ENCODE results near the gene SI. TPM values are rescaled to one million over a fixed set of nuclear protein-coding genes. Genes with fewer than 3 reads are reported as not detected.

Gene SI
- total and polyA plus RNA-seq, 2 experiments from 2014 or later, result 8.2 to 78.4 TPM

DNA sequence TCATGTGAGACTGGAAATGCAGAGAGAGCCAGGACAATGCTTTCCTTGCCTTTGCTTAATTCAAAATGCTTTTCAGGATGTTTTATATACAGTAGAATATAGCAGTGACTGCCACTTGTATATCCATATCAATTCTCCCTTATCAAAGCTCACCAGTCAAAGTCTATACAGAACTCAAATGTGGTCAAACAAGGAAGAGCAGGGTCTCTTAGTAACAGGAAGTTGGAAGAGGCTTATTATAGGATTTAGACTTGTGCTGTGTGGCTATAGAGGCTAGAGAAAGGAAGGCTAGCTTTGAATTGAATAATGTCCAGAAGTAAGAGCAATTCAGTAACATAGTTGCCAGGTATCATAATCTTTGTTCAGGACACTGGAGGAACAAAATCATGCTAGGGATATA, 4.4 kb upstream of the SI start:
- TF ChIP-seq EZH2phosphoT487 (IDR thresholded peaks at IDR 0.05; ENCODE audit: low read depth, severe bottlenecking, unreplicated experiment), result no peak
- TF ChIP-seq, protein P1, sequence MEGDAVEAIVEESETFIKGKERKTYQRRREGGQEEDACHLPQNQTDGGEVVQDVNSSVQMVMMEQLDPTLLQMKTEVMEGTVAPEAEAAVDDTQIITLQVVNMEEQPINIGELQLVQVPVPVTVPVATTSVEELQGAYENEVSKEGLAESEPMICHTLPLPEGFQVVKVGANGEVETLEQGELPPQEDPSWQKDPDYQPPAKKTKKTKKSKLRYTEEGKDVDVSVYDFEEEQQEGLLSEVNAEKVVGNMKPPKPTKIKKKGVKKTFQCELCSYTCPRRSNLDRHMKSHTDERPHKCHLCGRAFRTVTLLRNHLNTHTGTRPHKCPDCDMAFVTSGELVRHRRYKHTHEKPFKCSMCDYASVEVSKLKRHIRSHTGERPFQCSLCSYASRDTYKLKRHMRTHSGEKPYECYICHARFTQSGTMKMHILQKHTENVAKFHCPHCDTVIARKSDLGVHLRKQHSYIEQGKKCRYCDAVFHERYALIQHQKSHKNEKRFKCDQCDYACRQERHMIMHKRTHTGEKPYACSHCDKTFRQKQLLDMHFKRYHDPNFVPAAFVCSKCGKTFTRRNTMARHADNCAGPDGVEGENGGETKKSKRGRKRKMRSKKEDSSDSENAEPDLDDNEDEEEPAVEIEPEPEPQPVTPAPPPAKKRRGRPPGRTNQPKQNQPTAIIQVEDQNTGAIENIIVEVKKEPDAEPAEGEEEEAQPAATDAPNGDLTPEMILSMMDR (IDR thresholded peaks at IDR 0.05; ENCODE audit: poor library complexity), result no peak
- no peak for TF ChIP-seq EZH2 (IDR thresholded peaks at IDR 0.05; ENCODE audit: borderline replicate concordance)
- H3K27ac ChIP-seq, result no peak overlapping the region
- DNase-seq (ENCODE audit: low spot score), result no peak

DNA sequence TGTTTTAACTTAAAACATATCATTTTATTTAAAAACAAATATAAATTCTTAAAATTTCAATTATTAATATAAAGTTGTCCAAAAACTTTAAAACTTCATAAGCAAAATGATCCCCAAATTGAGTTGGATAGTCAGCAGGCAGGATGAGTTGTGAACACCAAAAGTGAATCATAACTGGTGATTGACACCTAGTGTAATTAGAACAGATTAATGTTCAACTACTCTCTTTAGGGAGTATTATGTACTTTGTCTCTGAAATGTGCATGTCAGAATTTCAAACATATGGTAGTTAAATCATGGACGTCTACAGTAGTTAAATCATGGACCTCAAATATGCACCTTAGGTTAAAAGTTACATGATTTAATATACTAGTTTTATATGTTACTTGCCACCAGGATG, 2.9 kb upstream of the SI start:
- no peaks in the 10 kb centered on the region for H4K20me1 ChIP-seq (ENCODE audit: insufficient read depth, poor library complexity, severe bottlenecking)
- H3K36me3 ChIP-seq (replicated peaks; ENCODE audit: insufficient read depth, low read depth), result no peaks in the 10 kb centered on the region
- no peak overlapping the region for H3K4me3 ChIP-seq
- DNase-seq (ENCODE audit: low spot score), result no peak
- H3K27me3 ChIP-seq, result no peaks in the 10 kb centered on the region
- H3K79me2 ChIP-seq, result peaks cover 18% of the 10 kb centered on the region
- H3K9me2 ChIP-seq (replicated peaks; ENCODE audit: insufficient read depth), result no peaks in the 10 kb centered on the region
- no peaks in the 10 kb centered on the region for H3K4me1 ChIP-seq (ENCODE audit: insufficient read depth)
- peak overlapping the region; percentile 1 for H3K4me2 ChIP-seq
- H3K9me3 ChIP-seq (ENCODE audit: low read depth), result no peaks in the 10 kb centered on the region
- WGBS (ENCODE audit: low lambda C conversion rate, missing lambda C conversion rate), result 50% methylated on average over 1 of the region's 1 CpG
- H3K27ac ChIP-seq, result no peak overlapping the region
- H2AFZ ChIP-seq, result no peak overlapping the region
- no peak for TF ChIP-seq EZH2phosphoT487 (IDR thresholded peaks at IDR 0.05; ENCODE audit: low read depth, severe bottlenecking, unreplicated experiment)

More for the DNA sequence above, 4.4 kb upstream of the SI start:
- H3K4me1 ChIP-seq (ENCODE audit: insufficient read depth), result no peaks in the 10 kb centered on the region
- no peaks in the 10 kb centered on the region for H3K9me2 ChIP-seq (replicated peaks; ENCODE audit: insufficient read depth)
- no peaks in the 10 kb centered on the region for H3K36me3 ChIP-seq (replicated peaks; ENCODE audit: insufficient read depth, low read depth)
- no peaks in the 10 kb centered on the region for H3K9me3 ChIP-seq (ENCODE audit: low read depth)
- H3K4me2 ChIP-seq, result no peak overlapping the region
- no peaks in the 10 kb centered on the region for H3K27me3 ChIP-seq
- no peaks in the 10 kb centered on the region for H4K20me1 ChIP-seq (ENCODE audit: insufficient read depth, poor library complexity, severe bottlenecking)
- no peak overlapping the region for H3K4me3 ChIP-seq
- H2AFZ ChIP-seq, result peak overlapping the region; percentile 29
- peaks cover 4% of the 10 kb centered on the region for H3K79me2 ChIP-seq

DNA sequence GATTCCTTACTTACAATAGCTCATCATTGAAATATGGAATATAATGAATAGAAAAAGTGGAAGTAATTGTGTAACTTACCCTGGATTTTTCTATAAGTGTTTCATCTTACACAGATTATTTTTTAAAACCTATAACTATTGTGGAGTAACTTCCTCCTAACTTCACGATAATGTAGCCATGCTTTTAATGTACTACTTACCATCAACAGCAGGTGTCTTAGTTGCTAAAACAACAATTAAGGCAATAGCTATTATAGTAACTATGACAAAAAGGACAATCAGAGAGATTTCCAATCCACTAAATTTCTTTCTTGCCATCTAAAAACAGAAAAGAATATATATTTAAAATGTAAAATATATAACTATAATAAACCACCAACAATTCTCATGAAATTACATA, 2.6 kb downstream of the SI start:
- Histone ChIP-seq H3K4me2 (peak overlapping the region; percentile 65), H3K79me2 (peaks cover 22% of the 10 kb centered on the region), H3K36me3 (replicated peaks; ENCODE audit: insufficient read depth, low read depth) (no peaks in the 10 kb centered on the region), H2AFZ (no peak overlapping the region), H3K4me1 (ENCODE audit: insufficient read depth) (no peaks in the 10 kb centered on the region), H3K27ac (no peak overlapping the region), H3K9me3 (ENCODE audit: low read depth) (no peaks in the 10 kb centered on the region), H4K20me1 (ENCODE audit: insufficient read depth, poor library complexity, severe bottlenecking) (no peaks in the 10 kb centered on the region), H3K27me3 (no peaks in the 10 kb centered on the region), H3K4me3 (no peak overlapping the region), H3K9me2 (replicated peaks; ENCODE audit: insufficient read depth) (no peaks in the 10 kb centered on the region)
- no peak for DNase-seq (ENCODE audit: low spot score)
- TF ChIP-seq, protein P1 (IDR thresholded peaks at IDR 0.05; ENCODE audit: poor library complexity), result no peak
- TF ChIP-seq EZH2 (IDR thresholded peaks at IDR 0.05; ENCODE audit: borderline replicate concordance) (no peak), EZH2phosphoT487 (IDR thresholded peaks at IDR 0.05; ENCODE audit: low read depth, severe bottlenecking, unreplicated experiment) (no peak)
- 83% methylated on average over 1 of the region's 1 CpG for WGBS (ENCODE audit: low lambda C conversion rate, missing lambda C conversion rate)

DNA sequence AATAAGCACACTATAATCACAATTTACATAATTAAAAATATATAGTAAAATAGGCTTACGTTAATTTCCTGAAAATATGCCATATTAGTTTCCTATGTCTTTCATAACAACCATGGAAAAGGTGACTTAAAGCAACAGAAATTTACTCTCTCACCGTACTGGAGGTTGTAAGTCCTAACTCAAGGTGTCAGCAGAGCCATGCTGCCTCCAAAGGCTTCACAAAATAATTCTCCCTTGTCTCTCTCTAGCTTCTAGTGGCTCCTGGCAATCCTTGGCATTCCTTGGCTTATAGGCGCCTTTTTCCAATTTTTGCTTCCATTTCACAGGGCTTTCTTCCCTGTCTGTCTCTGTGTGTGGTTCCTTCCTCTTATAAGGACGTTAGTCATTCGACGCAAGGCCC, 7.6 kb downstream of the SI start:
- H3K79me2 ChIP-seq, result peaks cover 4% of the 10 kb centered on the region
- 73% methylated on average over 6 of the region's 6 CpGs for WGBS (ENCODE audit: low lambda C conversion rate, missing lambda C conversion rate)
- no peaks in the 10 kb centered on the region for H3K9me3 ChIP-seq (ENCODE audit: low read depth)
- H3K4me2 ChIP-seq, result no peak overlapping the region
- no peaks in the 10 kb centered on the region for H3K27me3 ChIP-seq
- H3K27ac ChIP-seq, result no peak overlapping the region
- no peak for DNase-seq (ENCODE audit: low spot score)
- no peak for TF ChIP-seq EZH2 (IDR thresholded peaks at IDR 0.05; ENCODE audit: borderline replicate concordance)
- TF ChIP-seq, protein P1 (IDR thresholded peaks at IDR 0.05; ENCODE audit: poor library complexity), result peak; percentile 4
- H4K20me1 ChIP-seq (ENCODE audit: insufficient read depth, poor library complexity, severe bottlenecking), result no peaks in the 10 kb centered on the region
- no peaks in the 10 kb centered on the region for H3K9me2 ChIP-seq (replicated peaks; ENCODE audit: insufficient read depth)
- no peak overlapping the region for H3K4me3 ChIP-seq
- H3K36me3 ChIP-seq (replicated peaks; ENCODE audit: insufficient read depth, low read depth), result no peaks in the 10 kb centered on the region
- H2AFZ ChIP-seq, result no peak overlapping the region
- no peaks in the 10 kb centered on the region for H3K4me1 ChIP-seq (ENCODE audit: insufficient read depth)

Measured in hepatocyte (in vitro differentiated cells).